Mesothelial cell of epicardium (in vitro differentiated cells): ENCODE results near the gene DEFB129. TPM values are rescaled to one million over a fixed set of nuclear protein-coding genes. Genes with fewer than 3 reads are reported as not detected.

Experiments
- DNase-seq, 2 experiments: peaks; one replicate each; pipeline ENCODE4 v3.0.0; 2021; ENCODE audit warnings: low spot score in 2 of 2; ENCODE audit not compliant: unreplicated experiment in 2 of 2
- H3K27ac Mint-ChIP-seq: 2 replicates; pipeline ENCODE4 v1.8.0; 2021; ENCODE audit warnings: mixed read lengths
- H3K27me3 Mint-ChIP-seq: 2 replicates; pipeline ENCODE4 v1.8.0; 2021; ENCODE audit warnings: low read depth, mixed read lengths
- H3K36me3 Mint-ChIP-seq: 2 replicates; pipeline ENCODE4 v1.8.0; 2021; ENCODE audit warnings: mixed read lengths
- H3K4me1 Mint-ChIP-seq: 2 replicates; pipeline ENCODE4 v1.8.0; 2021; ENCODE audit warnings: mixed read lengths
- H3K4me3 Mint-ChIP-seq: 2 replicates; pipeline ENCODE4 v1.8.0; 2021; ENCODE audit warnings: mild to moderate bottlenecking, moderate library complexity, mixed read lengths
- H3K9me3 Mint-ChIP-seq: 2 replicates; pipeline ENCODE4 v1.8.0; 2021; ENCODE audit warnings: mixed read lengths
- total RNA-seq: library from RNA; stranded (reverse); gene quantifications from 3 replicates; pipeline ENCODE4 v1.2.1, GENCODE V29; 2021
- TF ChIP-seq, protein P1 (sequence below): fragments of 200-600 bp; sonication (generic); IDR thresholded peaks from one replicate; pipeline ENCODE4 v1.5.0; 2021; ENCODE audit warnings: antibody characterized with exemption; ENCODE audit not compliant: unreplicated experiment

Gene DEFB129
- total RNA-seq, 1 donor from 2014 or later = not detected

DNA sequence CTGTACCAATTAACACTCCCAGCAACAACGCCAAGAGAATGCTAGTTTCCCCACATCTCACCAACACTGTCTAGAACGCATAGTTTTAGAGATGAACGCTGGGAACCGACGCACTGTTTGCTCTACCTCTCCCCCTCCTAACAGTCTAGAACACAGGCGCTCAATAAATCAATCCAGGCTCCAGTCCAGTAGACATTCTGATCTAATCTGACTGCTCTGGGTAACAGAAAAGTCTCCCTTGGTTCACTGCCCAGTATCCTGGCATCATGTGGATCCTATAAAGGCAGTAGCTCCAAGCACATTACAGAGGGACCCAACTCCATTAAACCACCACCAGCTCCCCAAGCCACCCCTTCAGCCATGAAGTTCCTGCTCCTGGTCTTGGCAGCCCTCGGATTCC lies 30.4 kb downstream of the DEFB129 start, which contains the start of gene DEFB132:
Gene DEFB132, plus strand, starts transcription at position 306 of the 400 bp plus-strand sequence. Its CDS starts 55 bp downstream, at position 361.
- H3K9me3 Mint-ChIP-seq = no peaks in the 10 kb centered on the region
- no peak within 1 kb of the TSS for H3K4me3 Mint-ChIP-seq
- H3K27me3 Mint-ChIP-seq = peaks cover 32% of the 10 kb centered on the region
- TF ChIP-seq, protein P1, sequence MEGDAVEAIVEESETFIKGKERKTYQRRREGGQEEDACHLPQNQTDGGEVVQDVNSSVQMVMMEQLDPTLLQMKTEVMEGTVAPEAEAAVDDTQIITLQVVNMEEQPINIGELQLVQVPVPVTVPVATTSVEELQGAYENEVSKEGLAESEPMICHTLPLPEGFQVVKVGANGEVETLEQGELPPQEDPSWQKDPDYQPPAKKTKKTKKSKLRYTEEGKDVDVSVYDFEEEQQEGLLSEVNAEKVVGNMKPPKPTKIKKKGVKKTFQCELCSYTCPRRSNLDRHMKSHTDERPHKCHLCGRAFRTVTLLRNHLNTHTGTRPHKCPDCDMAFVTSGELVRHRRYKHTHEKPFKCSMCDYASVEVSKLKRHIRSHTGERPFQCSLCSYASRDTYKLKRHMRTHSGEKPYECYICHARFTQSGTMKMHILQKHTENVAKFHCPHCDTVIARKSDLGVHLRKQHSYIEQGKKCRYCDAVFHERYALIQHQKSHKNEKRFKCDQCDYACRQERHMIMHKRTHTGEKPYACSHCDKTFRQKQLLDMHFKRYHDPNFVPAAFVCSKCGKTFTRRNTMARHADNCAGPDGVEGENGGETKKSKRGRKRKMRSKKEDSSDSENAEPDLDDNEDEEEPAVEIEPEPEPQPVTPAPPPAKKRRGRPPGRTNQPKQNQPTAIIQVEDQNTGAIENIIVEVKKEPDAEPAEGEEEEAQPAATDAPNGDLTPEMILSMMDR = no peak
- H3K27ac Mint-ChIP-seq = no peak within 1 kb of the TSS
- DNase-seq = no peak
- peaks cover 11% of the 10 kb centered on the region for H3K4me1 Mint-ChIP-seq
- H3K36me3 Mint-ChIP-seq = no peaks in the 10 kb centered on the region

DNA sequence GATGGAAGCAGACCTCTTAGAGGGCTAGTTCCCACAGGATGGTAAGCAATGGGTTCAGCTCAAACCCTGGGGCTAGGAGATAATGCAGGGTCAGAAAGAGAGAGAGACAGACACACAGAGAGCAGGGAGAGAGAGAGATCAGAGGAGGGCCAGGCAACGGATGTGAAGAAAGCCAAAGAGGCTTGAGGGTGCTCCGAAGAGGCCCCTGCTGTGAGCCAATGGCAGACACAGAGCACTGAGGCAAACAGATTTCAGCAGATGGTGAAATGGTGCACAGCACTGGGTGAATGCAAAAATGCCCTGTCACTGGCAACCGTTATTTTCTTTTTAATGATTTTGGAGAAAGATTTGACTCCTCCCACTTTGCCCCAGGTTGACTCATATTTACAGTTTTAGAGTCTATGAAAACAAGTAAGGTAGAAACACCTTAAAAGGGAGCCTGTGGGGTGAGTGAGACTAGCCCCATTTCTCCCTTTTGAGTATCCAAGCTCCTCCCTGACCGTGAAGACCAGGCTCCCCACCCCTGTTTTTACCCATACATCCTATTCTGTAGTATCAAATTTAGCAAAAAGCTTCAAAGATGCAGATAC lies 31.3 kb downstream of the DEFB129 start:
- Mint-ChIP-seq H3K27me3 (peaks cover 39% of the 10 kb centered on the region), H3K4me3 (no peak overlapping the region)
- no peak for DNase-seq

DNA sequence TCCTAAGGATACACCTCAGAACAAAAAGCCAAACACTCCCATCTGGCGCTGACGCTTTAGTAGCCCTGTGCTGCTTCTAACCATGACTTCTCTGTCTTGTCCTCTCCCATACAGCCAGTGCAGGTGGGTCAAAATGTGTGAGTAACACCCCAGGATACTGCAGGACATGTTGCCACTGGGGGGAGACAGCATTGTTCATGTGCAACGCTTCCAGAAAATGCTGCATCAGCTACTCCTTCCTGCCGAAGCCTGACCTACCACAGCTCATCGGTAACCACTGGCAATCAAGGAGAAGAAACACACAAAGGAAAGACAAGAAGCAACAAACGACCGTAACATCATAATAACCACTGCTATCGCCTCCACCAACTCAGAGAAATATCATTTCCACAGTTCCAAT lies 31.9 kb downstream of the DEFB129 start:
- Mint-ChIP-seq H3K4me1 (no peaks in the 10 kb centered on the region), H3K9me3 (no peaks in the 10 kb centered on the region), H3K27me3 (peaks cover 39% of the 10 kb centered on the region), H3K36me3 (no peaks in the 10 kb centered on the region), H3K27ac (no peak overlapping the region), H3K4me3 (no peak overlapping the region)
- no peak for DNase-seq
- TF ChIP-seq, protein P1 = no peak

More for the DNA sequence above, 31.3 kb downstream of the DEFB129 start:
- Mint-ChIP-seq H3K4me1 (peaks cover 4% of the 10 kb centered on the region), H3K27ac (no peak overlapping the region), H3K9me3 (no peaks in the 10 kb centered on the region), H3K36me3 (no peaks in the 10 kb centered on the region)
- TF ChIP-seq, protein P1 = no peak

DNA sequence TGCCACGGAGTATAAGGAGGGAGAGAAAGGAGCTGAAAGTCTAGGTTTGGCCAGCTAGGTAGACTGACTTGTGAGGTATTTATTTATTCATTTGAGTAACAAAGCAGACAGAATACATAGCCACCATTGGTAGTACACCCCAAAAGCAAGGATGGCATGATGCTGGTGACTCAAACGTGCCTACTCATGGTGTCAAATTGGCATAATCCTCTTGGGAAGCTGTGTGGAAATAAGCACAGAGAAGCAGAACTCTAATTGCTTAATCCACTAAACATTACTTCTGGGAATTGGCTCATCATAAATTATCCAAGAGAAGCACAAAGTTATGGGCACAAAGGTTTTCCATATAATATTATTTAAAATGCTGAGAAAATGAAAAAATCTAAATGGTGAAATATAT lies 32.9 kb downstream of the DEFB129 start:
- DNase-seq = no peak
- Mint-ChIP-seq H3K27me3 (peaks cover 41% of the 10 kb centered on the region), H3K36me3 (no peaks in the 10 kb centered on the region), H3K9me3 (no peaks in the 10 kb centered on the region), H3K4me3 (no peak overlapping the region), H3K27ac (no peak overlapping the region), H3K4me1 (no peaks in the 10 kb centered on the region)
- TF ChIP-seq, protein P1 = no peak

DNA sequence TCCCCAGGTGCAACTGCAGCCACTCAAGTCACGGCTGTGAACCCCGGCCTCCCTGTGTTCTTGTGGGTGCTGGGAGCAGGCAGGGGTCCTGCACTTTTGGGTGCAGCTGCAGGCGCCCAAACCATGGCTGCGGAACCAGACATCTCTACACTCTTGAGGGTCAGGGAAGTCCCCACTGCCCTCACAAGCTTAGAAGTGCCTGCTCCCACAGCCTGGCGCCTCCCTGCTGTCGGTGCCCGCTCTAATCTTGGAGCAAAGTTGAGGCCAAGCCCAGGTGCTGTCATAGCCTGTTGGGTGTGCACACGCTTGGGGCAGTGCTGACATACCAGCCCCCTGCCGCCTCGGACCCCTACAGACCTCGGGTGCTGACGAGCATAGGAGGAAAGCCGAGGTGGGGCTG lies 36.6 kb downstream of the DEFB129 start:
- Mint-ChIP-seq H3K27ac (no peak overlapping the region), H3K4me1 (peaks cover 14% of the 10 kb centered on the region), H3K27me3 (peaks cover 28% of the 10 kb centered on the region), H3K36me3 (no peaks in the 10 kb centered on the region), H3K4me3 (no peak overlapping the region), H3K9me3 (no peaks in the 10 kb centered on the region)
- DNase-seq = no peak
- TF ChIP-seq, protein P1 = no peak
